ENCODE results near the gene CDH4.

GRCh38 chr20:61810066-61810737 is 558.1 kb downstream of the CDH4 start:
- TF ChIP-seq POLR2AphosphoS5 (IDR thresholded peaks at IDR 0.05) (no peak), CTCF (IDR thresholded peaks at IDR 0.05) (no peak), POLR2A (IDR thresholded peaks at IDR 0.05) (no peak)

Data from prostate gland (tissue), 2 donors.